Prostate gland (tissue), 2 donors: ENCODE results near the gene MRPL34.

Experiments used
- CTCF ChIP-seq, 4 experiments: fragments of 200-600 bp in 2 of 4; fragments of 450-650 bp in 2 of 4; sonication (generic) in 2 of 4; IDR thresholded peaks; 1 replicate in 3 of 4; 2 replicates in 1 of 4; pipeline ENCODE4 v1.5.1; 2016 to 2019; ENCODE audit warnings: antibody characterized with exemption in 4 of 4, mild to moderate bottlenecking in 2 of 4, moderate library complexity in 2 of 4
- POLR2A ChIP-seq: fragments of 450-650 bp; IDR thresholded peaks from one replicate; pipeline ENCODE4 v1.6.1; 2016; ENCODE audit warnings: antibody characterized with exemption, mild to moderate bottlenecking
- POLR2AphosphoS5 ChIP-seq: sonication (generic); formaldehyde crosslinking; IDR thresholded peaks from one replicate; pipeline ENCODE4 v1.6.1; 2017; ENCODE audit warnings: antibody characterized with exemption

GRCh38 chr19:17348700-17349099 is 43.0 kb downstream of the MRPL34 start:
- TF ChIP-seq POLR2AphosphoS5 (no peak), CTCF (IDR thresholded peaks at IDR 0.05) (no peak), POLR2A (no peak)
